Endothelial cell of umbilical vein (primary cell): Measurements from ENCODE around the gene ZNF516. TPM values are rescaled to one million over a fixed set of nuclear protein-coding genes. Genes with fewer than 3 reads are reported as not detected.

Source experiments
- BruUV-seq: library from RNA; stranded (reverse); fragments of 400-500 nt; replicated peaks from 2 replicates; lab custom pipeline; 2021; lab: Mats Ljungman, UMichigan
- CTCF ChIA-PET: fragments of 300-600, 350-600 bp; sonication (Branson Sonifier 250); formaldehyde crosslinking; loops from one replicate; lab custom pipeline; 2021; ENCODE audit warnings: antibody characterized with exemption, inconsistent platforms; lab: Charles Lee
- POLR2A ChIA-PET: fragments of 300-600, 350-600 bp; sonication (Branson Sonifier 250); formaldehyde crosslinking; loops from one replicate; lab custom pipeline; 2021; ENCODE audit warnings: antibody characterized with exemption, inconsistent platforms; lab: Charles Lee
- DNase-seq: peaks from one replicate; pipeline ENCODE4 v3.0.0-alpha.2; 2011; ENCODE audit warnings: low read depth, low spot score
- FAIRE-seq: peaks from 2 replicates; lab custom pipeline; 2011; peaks lifted over from hg19 to GRCh38; lab: Jason Lieb, UNC
- H2AFZ ChIP-seq: 2 replicates; pipeline ENCODE4 v1.6.0; 2012; ENCODE audit warnings: low read depth, low read length, control low read depth, inconsistent platforms
- H3K27ac ChIP-seq: 2 replicates; pipeline ENCODE4 v1.5.1; 2011; ENCODE audit warnings: low read depth, mild to moderate bottlenecking, control low read depth, low read length, moderate library complexity; ENCODE audit not compliant: insufficient read depth
- H3K27me3 ChIP-seq, 2 experiments: 2 replicates each; pipeline versions ENCODE4 v1.6.0 to v1.6.1; 2011; ENCODE audit warnings: low read length in 2 of 2, mixed read lengths in 1 of 2; ENCODE audit not compliant: control insufficient read depth in 2 of 2, insufficient read depth in 2 of 2
- H3K36me3 ChIP-seq, 2 experiments: 2 replicates in 1 of 2; 3 replicates in 1 of 2; pipeline ENCODE4 v1.5.1; 2011; ENCODE audit warnings: low read length in 2 of 2, mild to moderate bottlenecking in 1 of 2, moderate library complexity in 1 of 2; ENCODE audit not compliant: control insufficient read depth in 2 of 2, insufficient read depth in 2 of 2; ENCODE audit errors: extremely low read depth in 1 of 2
- H3K4me1 ChIP-seq: 3 replicates; pipeline ENCODE4 v1.5.1; 2011; ENCODE audit warnings: mild to moderate bottlenecking, low read length; ENCODE audit not compliant: control insufficient read depth, insufficient read depth; ENCODE audit errors: extremely low read depth
- H3K4me2 ChIP-seq: 2 replicates; pipeline ENCODE4 v1.6.1; 2011; ENCODE audit warnings: low read length, control low read depth, mixed read lengths; ENCODE audit not compliant: insufficient read depth
- H3K4me3 ChIP-seq, 3 experiments: fragments of 200-600 bp in 1 of 3; sonication (generic), shearing (Covaris generic) in 1 of 3; replicated peaks in 1 of 3; 2 replicates each; pipeline ENCODE4 v1.5.1; 2011 to 2016; ENCODE audit warnings: control low read depth in 3 of 3, low read length in 3 of 3, mild to moderate bottlenecking in 2 of 3, inconsistent platforms in 1 of 3, low read depth in 1 of 3, moderate library complexity in 1 of 3; ENCODE audit not compliant: insufficient read depth in 1 of 3
- H3K79me2 ChIP-seq: 2 replicates; pipeline ENCODE4 v1.6.0; 2012; ENCODE audit warnings: low read length, inconsistent platforms; ENCODE audit not compliant: control insufficient read depth, insufficient read depth
- H3K9ac ChIP-seq: replicated peaks from 2 replicates; pipeline ENCODE3; 2011; ENCODE audit warnings: low read length, control low read depth; ENCODE audit not compliant: insufficient read depth; ENCODE audit errors: extremely low read depth
- H3K9me1 ChIP-seq: replicated peaks from 3 replicates; pipeline ENCODE4 v1.6.0; 2011; ENCODE audit warnings: mild to moderate bottlenecking, low read length; ENCODE audit not compliant: control insufficient read depth, insufficient read depth; ENCODE audit errors: extremely low read depth
- H3K9me3 ChIP-seq: replicated peaks from 2 replicates; pipeline ENCODE4 v1.5.1; 2012; ENCODE audit warnings: low read length, inconsistent platforms; ENCODE audit not compliant: control insufficient read depth, insufficient read depth
- H4K20me1 ChIP-seq: replicated peaks from 2 replicates; pipeline ENCODE3; 2011; ENCODE audit warnings: mild to moderate bottlenecking, low read length; ENCODE audit not compliant: control insufficient read depth, insufficient read depth; ENCODE audit errors: extremely low read depth
- EZH2 ChIP-seq: IDR thresholded peaks from 2 replicates; pipeline ENCODE4 v1.6.1; 2012; ENCODE audit warnings: borderline replicate concordance, low read depth, mild to moderate bottlenecking, moderate library complexity, low read length, inconsistent platforms; ENCODE audit not compliant: severe bottlenecking
- FOS ChIP-seq: IDR thresholded peaks from 2 replicates; pipeline ENCODE4 v1.6.1; 2011; ENCODE audit warnings: mild to moderate bottlenecking, low read length, moderate library complexity, borderline replicate concordance; ENCODE audit not compliant: insufficient read depth
- GATA2 ChIP-seq: IDR thresholded peaks from 2 replicates; pipeline ENCODE4 v1.7.0; 2011; ENCODE audit warnings: low read depth, mild to moderate bottlenecking, moderate library complexity, mixed read lengths, low read length; ENCODE audit not compliant: insufficient read length, insufficient read depth
- MYC ChIP-seq: IDR thresholded peaks from one replicate; pipeline ENCODE4 v1.6.1; 2011; ENCODE audit warnings: mild to moderate bottlenecking, low read depth, low read length
- POLR2A ChIP-seq: IDR thresholded peaks from 2 replicates; pipeline ENCODE4 v1.6.1; 2012; ENCODE audit warnings: low read depth, mild to moderate bottlenecking, control low read depth, low read length
- POLR2AphosphoS5 ChIP-seq: IDR thresholded peaks from 2 replicates; pipeline ENCODE4 v1.6.1; 2012; ENCODE audit warnings: low read depth, mild to moderate bottlenecking, control low read depth, low read length, moderate library complexity; ENCODE audit not compliant: insufficient read depth
- dilution Hi-C: fragments of 300-500 bp; cut with MboI; formaldehyde crosslinking; loops from one replicate; pipeline ENCODE4 v1.15.0; 2019; ENCODE audit warnings: low sequenced_read_pairs; ENCODE audit not compliant: extremely low pct_ligation_motif_present
- intact Hi-C: fragments of 100-400 bp; cut with micrococcal nuclease; formaldehyde crosslinking; loops from one replicate; pipeline ENCODE4 v1.10.0; 2022
- polyA plus RNA-seq, 4 experiments: library from polyadenylated mRNA; depleted of rRNA in 3 of 4; stranded (reverse) in 3 of 4; unstranded in 1 of 4; fragments of >200 nt; gene quantifications; 2 replicates each; pipeline versions ENCODE4 v1.2.1 to v1.2.3, GENCODE V29; 2011 to 2012; ENCODE audit warnings: missing spikeins in 1 of 4
- total RNA-seq: library from RNA; stranded (reverse); gene quantifications from 2 replicates; pipeline ENCODE4 v1.2.3, GENCODE V29; 2021
- TF ChIP-seq, protein P1 (sequence below): IDR thresholded peaks from 2 replicates; pipeline ENCODE4 v1.6.1; 2011; ENCODE audit not compliant: insufficient read depth, insufficient read length
- TF ChIP-seq, protein P2 (sequence below), 2 donors: IDR thresholded peaks; 1 replicate in 1 of 2; 2 replicates in 1 of 2; pipeline ENCODE4 v1.5.1; 2011; ENCODE audit warnings: low read length in 2 of 2, mild to moderate bottlenecking in 2 of 2, moderate library complexity in 2 of 2, control low read depth in 1 of 2, inconsistent platforms in 1 of 2, low read depth in 1 of 2; ENCODE audit not compliant: insufficient read depth in 1 of 2; ENCODE audit errors: extremely low read depth in 1 of 2

ZNF516 gene
- total and polyA plus RNA-seq, 2 donors (not counting 3 experiments of a cell fraction or from before 2014, with no cell fraction given): 3.6 to 19.1 TPM

DNA sequence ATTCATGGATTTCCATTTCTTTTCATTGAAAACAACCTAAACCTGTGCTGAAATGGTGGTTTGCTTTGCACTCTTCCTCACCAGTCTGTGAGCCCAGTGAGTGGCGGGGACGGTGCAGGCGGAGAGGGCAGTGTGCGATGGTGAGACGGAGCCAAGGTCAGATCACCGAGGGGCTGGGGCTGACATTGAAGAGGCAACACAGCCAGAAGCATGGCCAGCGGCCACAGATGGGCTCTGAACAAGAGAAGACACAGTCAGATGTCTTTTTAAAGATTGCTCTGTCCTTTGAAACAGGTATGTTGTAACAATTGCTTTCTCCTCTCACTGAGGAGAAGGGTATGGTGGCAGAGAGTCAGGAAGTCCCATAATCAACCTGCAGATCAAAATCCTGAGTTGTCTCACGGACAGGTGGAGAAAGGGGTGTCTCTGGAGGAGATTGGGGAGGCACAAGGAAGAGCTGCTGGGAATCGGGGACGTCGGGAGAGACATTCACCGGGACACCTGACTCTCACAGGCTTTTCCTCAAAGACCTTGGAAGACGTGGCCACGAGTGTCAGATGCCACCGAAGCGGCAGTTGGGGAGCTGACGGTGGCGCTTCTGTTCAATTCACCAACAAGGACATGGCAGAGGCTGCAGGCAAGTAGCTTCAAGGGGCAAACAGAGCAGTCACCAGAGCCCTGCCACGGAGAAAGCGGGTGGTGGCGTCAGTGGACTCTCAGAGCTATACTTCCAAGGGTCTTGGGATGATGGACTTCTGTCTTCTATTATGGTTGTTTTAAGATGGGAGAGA, 12.1 kb upstream of the ZNF516 start:
- H4K20me1 ChIP-seq: no peaks in the 10 kb centered on the region
- H3K27me3 ChIP-seq: peaks cover 5 to 9% of the 10 kb centered on the region in 2 experiments
- H2AFZ ChIP-seq: no peak overlapping the region
- DNase-seq (no peak), FAIRE-seq (no peak)
- no peak overlapping the region for H3K4me2 ChIP-seq
- ChIA-PET POLR2A (no interaction called here), CTCF (no interaction called here)
- no peaks in the 10 kb centered on the region for H3K79me2 ChIP-seq
- dilution Hi-C loops (no loop called here), intact Hi-C loops (no loop called here)
- TF ChIP-seq, protein P1, sequence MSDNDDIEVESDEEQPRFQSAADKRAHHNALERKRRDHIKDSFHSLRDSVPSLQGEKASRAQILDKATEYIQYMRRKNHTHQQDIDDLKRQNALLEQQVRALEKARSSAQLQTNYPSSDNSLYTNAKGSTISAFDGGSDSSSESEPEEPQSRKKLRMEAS: no peak
- no peak for TF ChIP-seq POLR2A
- TF ChIP-seq, protein P2, sequence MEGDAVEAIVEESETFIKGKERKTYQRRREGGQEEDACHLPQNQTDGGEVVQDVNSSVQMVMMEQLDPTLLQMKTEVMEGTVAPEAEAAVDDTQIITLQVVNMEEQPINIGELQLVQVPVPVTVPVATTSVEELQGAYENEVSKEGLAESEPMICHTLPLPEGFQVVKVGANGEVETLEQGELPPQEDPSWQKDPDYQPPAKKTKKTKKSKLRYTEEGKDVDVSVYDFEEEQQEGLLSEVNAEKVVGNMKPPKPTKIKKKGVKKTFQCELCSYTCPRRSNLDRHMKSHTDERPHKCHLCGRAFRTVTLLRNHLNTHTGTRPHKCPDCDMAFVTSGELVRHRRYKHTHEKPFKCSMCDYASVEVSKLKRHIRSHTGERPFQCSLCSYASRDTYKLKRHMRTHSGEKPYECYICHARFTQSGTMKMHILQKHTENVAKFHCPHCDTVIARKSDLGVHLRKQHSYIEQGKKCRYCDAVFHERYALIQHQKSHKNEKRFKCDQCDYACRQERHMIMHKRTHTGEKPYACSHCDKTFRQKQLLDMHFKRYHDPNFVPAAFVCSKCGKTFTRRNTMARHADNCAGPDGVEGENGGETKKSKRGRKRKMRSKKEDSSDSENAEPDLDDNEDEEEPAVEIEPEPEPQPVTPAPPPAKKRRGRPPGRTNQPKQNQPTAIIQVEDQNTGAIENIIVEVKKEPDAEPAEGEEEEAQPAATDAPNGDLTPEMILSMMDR (IDR thresholded peaks at IDR 0.05; ENCODE audit: extremely low read depth in 1 of 2, insufficient read depth in 1 of 2, low read depth in 1 of 2, low read length in 2 of 2): no peak
- no peak overlapping the region for H3K4me3 ChIP-seq
- H3K4me1 ChIP-seq: no peaks in the 10 kb centered on the region
- no peaks in the 10 kb centered on the region for H3K36me3 ChIP-seq
- H3K9me3 ChIP-seq: no peaks in the 10 kb centered on the region
- no peak overlapping the region for H3K9ac ChIP-seq
- no peak overlapping the region for H3K27ac ChIP-seq
- BruUV-seq: no TSS peak
- no peaks in the 10 kb centered on the region for H3K9me1 ChIP-seq

DNA sequence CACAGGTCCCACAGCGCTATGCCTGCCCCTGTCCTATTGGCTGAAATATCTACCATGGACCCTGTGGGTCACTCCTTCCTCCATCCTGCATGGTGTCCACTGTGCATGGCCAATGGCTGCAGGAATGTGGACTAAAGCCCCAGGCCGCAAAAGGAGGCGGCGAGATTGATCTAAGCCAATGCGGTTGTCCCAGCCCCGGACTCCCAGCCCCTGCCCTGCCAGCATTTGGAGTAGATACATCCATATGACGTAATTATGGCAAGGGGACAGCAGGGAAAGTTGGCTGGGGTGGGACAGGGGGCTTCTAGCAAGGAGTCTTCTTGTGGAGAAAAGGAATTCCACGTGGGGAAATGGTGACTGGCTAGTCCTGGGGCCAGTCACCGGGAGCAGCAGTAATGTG, 11.4 kb upstream of the ZNF516 start:
- TF ChIP-seq EZH2 (no peak), POLR2AphosphoS5 (no peak), MYC (no peak), GATA2 (no peak), FOS (no peak), POLR2A (no peak)
- TF ChIP-seq, protein P2 (IDR thresholded peaks at IDR 0.05; ENCODE audit: extremely low read depth in 1 of 2, insufficient read depth in 1 of 2, low read depth in 1 of 2, low read length in 2 of 2): no peak
- TF ChIP-seq, protein P1: no peak

More for the DNA sequence above, 11.4 kb upstream of the ZNF516 start:
- no TSS peak for BruUV-seq
- Histone ChIP-seq H3K27me3 (peaks cover 5 to 11% of the 10 kb centered on the region in 2 experiments), H3K9ac (no peak overlapping the region), H3K9me3 (no peaks in the 10 kb centered on the region), H3K4me3 (no peak overlapping the region), H3K4me1 (no peaks in the 10 kb centered on the region), H3K79me2 (no peaks in the 10 kb centered on the region), H3K4me2 (no peak overlapping the region), H3K36me3 (no peaks in the 10 kb centered on the region), H4K20me1 (no peaks in the 10 kb centered on the region), H3K27ac (no peak overlapping the region), H3K9me1 (no peaks in the 10 kb centered on the region), H2AFZ (no peak overlapping the region)
- CTCF ChIA-PET: no interaction called here
- DNase-seq (no peak), FAIRE-seq (no peak)
- POLR2A ChIA-PET: no interaction called here
- intact Hi-C loops (no loop called here), dilution Hi-C loops (no loop called here)
